OCI-LY7 (cell line): ENCODE measurements around the gene ADCY9. TPM values are rescaled to one million over a fixed set of nuclear protein-coding genes. Genes with fewer than 3 reads are reported as not detected.
A peak's percentile ranks its signal among the peaks of the same experiment; 100 is the strongest.

Experiments used
- BruUV-seq: library from RNA; stranded (reverse); fragments of 400-500 nt; replicated peaks from 2 replicates; lab custom pipeline; 2021; lab: Mats Ljungman, UMichigan
- CTCF ChIA-PET: fragments of 300-600 bp; sonication (Branson Sonifier 250); formaldehyde crosslinking; loops from one replicate; lab custom pipeline; 2022; ENCODE audit warnings: antibody characterized with exemption; ENCODE audit not compliant: unreplicated experiment; lab: Charles Lee
- POLR2A ChIA-PET: fragments of 300-600 bp; sonication (Branson Sonifier 250); formaldehyde crosslinking; loops from one replicate; lab custom pipeline; 2022; ENCODE audit warnings: antibody characterized with exemption; lab: Charles Lee
- DNase-seq: peaks from one replicate; pipeline ENCODE4 v3.0.0-alpha.2; 2015; ENCODE audit warnings: low spot score
- H2AFZ ChIP-seq: fragments of 200-600 bp; sonication (generic), shearing (Covaris generic); 2 replicates; pipeline ENCODE4 v1.6.1; 2014; ENCODE audit warnings: mild to moderate bottlenecking, antibody characterized with exemption, low read length, moderate library complexity
- H3K27ac ChIP-seq: fragments of 200-600 bp; sonication (generic); 2 replicates; pipeline ENCODE4 v1.5.1; 2014; ENCODE audit warnings: mixed run types, low read depth, mild to moderate bottlenecking, moderate library complexity, low read length, inconsistent platforms; ENCODE audit not compliant: poor library complexity, severe bottlenecking
- H3K36me3 ChIP-seq: fragments of 200-600 bp; sonication (generic); 2 replicates; pipeline ENCODE4 v1.6.1; 2014; ENCODE audit warnings: mild to moderate bottlenecking, antibody characterized with exemption, low read length, moderate library complexity, mixed read lengths; ENCODE audit not compliant: insufficient read depth
- H3K4me1 ChIP-seq: fragments of 200-600 bp; sonication (generic); 2 replicates; pipeline ENCODE4 v1.5.1; 2014; ENCODE audit warnings: mild to moderate bottlenecking, low read length; ENCODE audit not compliant: insufficient read depth, poor library complexity, severe bottlenecking
- H3K4me2 ChIP-seq: fragments of 200-600 bp; sonication (generic); 2 replicates; pipeline ENCODE4 v1.6.1; 2014; ENCODE audit warnings: mild to moderate bottlenecking, low read length
- H3K4me3 ChIP-seq: fragments of 200-600 bp; sonication (generic); 2 replicates; pipeline ENCODE4 v1.5.1; 2014; ENCODE audit warnings: mild to moderate bottlenecking, low read depth, low read length; ENCODE audit not compliant: poor library complexity, severe bottlenecking
- H3K79me2 ChIP-seq: fragments of 200-600 bp; sonication (generic); 2 replicates; pipeline ENCODE4 v1.6.1; 2016; ENCODE audit warnings: low read depth, mild to moderate bottlenecking, low read length, moderate library complexity, mixed read lengths; ENCODE audit not compliant: insufficient read depth
- H3K9me2 ChIP-seq: fragments of 200-600 bp; sonication (generic); 2 replicates; pipeline ENCODE4 v1.6.1; 2016; ENCODE audit warnings: mild to moderate bottlenecking, low read length, mixed read lengths; ENCODE audit not compliant: insufficient read depth
- H3K9me3 ChIP-seq: fragments of 200-600 bp; sonication (generic); 2 replicates; pipeline ENCODE4 v1.6.1; 2014; ENCODE audit warnings: mild to moderate bottlenecking, mixed run types, low read length, mixed read lengths
- H4K20me1 ChIP-seq: fragments of 200-600 bp; sonication (generic); 2 replicates; pipeline ENCODE4 v1.6.1; 2014; ENCODE audit warnings: mild to moderate bottlenecking, antibody characterized with exemption, low read length, moderate library complexity, mixed read lengths; ENCODE audit not compliant: insufficient read depth
- CTCF ChIP-seq: fragments of 200-600 bp; sonication (generic); conservative IDR thresholded peaks from 2 replicates; pipeline ENCODE4 v1.5.1; 2014; ENCODE audit warnings: mild to moderate bottlenecking, antibody characterized with exemption, low read length, moderate library complexity, mixed read lengths
- EZH2phosphoT487 ChIP-seq: fragments of 200-600 bp; sonication (generic); IDR thresholded peaks from 2 replicates; pipeline ENCODE4 v1.6.1; 2018; ENCODE audit warnings: low read depth, borderline replicate concordance, mild to moderate bottlenecking, mixed run types, antibody characterized with exemption, low read length, moderate library complexity, mixed read lengths
- intact Hi-C: fragments of 100-400 bp; cut with micrococcal nuclease; formaldehyde crosslinking; loops from one replicate; pipeline ENCODE4 v1.10.0; 2022; ENCODE audit not compliant: unreplicated experiment
- total RNA-seq, 2 experiments: library from RNA; depleted of rRNA in 1 of 2; stranded (reverse); fragments of >200 nt in 1 of 2; shearing (Covaris generic) in 1 of 2; gene quantifications; 2 replicates each; pipeline ENCODE4 v1.2.3, GENCODE V29; 2014 to 2022

Gene ADCY9
- total RNA-seq, 2 experiments from 2014 or later, result 0.22 to 0.34 TPM

- no peaks in the 10 kb centered on the region for H4K20me1 ChIP-seq
- no peak overlapping the region for H3K27ac ChIP-seq
- CTCF ChIA-PET, result no interaction called here
- no peaks in the 10 kb centered on the region for H3K79me2 ChIP-seq
- H3K36me3 ChIP-seq, result no peaks in the 10 kb centered on the region
- intact Hi-C loops, result no loop called here
- H3K4me3 ChIP-seq, result no peak overlapping the region
- H3K4me2 ChIP-seq, result no peak overlapping the region
- no peaks in the 10 kb centered on the region for H3K9me2 ChIP-seq
- no peak overlapping the region for H2AFZ ChIP-seq
- DNase-seq, result no peak
- no peak for TF ChIP-seq EZH2phosphoT487
- no peak for TF ChIP-seq CTCF
- BruUV-seq, result no TSS peak
- no peaks in the 10 kb centered on the region for H3K4me1 ChIP-seq
- POLR2A ChIA-PET, result interaction anchor here (0.7 kb wide), 1 partner anchor 17 kb away, joined by 4 read pairs; no protein-coding TSS in a partner anchor
- H3K9me3 ChIP-seq, result no peaks in the 10 kb centered on the region
Measured at GRCh38 chr16:4123616-4124300, 7.5 kb upstream of the ADCY9 start.

GRCh38 chr16:4120176-4120575, 3.9 kb upstream of the ADCY9 start:
- BruUV-seq, result no TSS peak
- CTCF ChIA-PET, result no interaction called here
- H3K79me2 ChIP-seq, result no peaks in the 10 kb centered on the region
- no peaks in the 10 kb centered on the region for H3K9me3 ChIP-seq
- H2AFZ ChIP-seq, result no peak overlapping the region
- no peaks in the 10 kb centered on the region for H4K20me1 ChIP-seq
- DNase-seq, result no peak
- intact Hi-C loops, result no loop called here
- TF ChIP-seq CTCF, result no peak
- no peak for TF ChIP-seq EZH2phosphoT487
- peaks cover 7% of the 10 kb centered on the region for H3K4me1 ChIP-seq
- H3K27ac ChIP-seq, result no peak overlapping the region
- POLR2A ChIA-PET, result no interaction called here
- H3K9me2 ChIP-seq, result no peaks in the 10 kb centered on the region
- H3K4me2 ChIP-seq, result no peak overlapping the region
- H3K4me3 ChIP-seq, result no peak overlapping the region
- no peaks in the 10 kb centered on the region for H3K36me3 ChIP-seq

GRCh38 chr16:4117250-4117578, 972 bp upstream of the ADCY9 start:
- Histone ChIP-seq H3K9me3 (no peaks in the 10 kb centered on the region), H3K9me2 (no peaks in the 10 kb centered on the region), H2AFZ (no peak overlapping the region; the same call in 1 of the 2 replicates), H4K20me1 (no peaks in the 10 kb centered on the region), H3K36me3 (no peaks in the 10 kb centered on the region), H3K79me2 (no peaks in the 10 kb centered on the region), H3K4me3 (peak overlapping the region; percentile 66), H3K4me1 (peaks cover 7% of the 10 kb centered on the region), H3K27ac (no peak overlapping the region), H3K4me2 (peak overlapping the region; percentile 85)
- POLR2A ChIA-PET, result no interaction called here
- CTCF ChIA-PET, result no interaction called here
- TF ChIP-seq CTCF, result no peak
- TF ChIP-seq EZH2phosphoT487, result no peak
- intact Hi-C loops, result loop anchor here (5.0 kb wide), 1 partner anchor 135 kb away; no protein-coding TSS in a partner anchor
- no peak for DNase-seq
- no TSS peak for BruUV-seq
